RWPE2 (cell line): ENCODE results near the gene TPH2.
A peak's percentile ranks its signal among the peaks of the same experiment; 100 is the strongest.

Source experiments
- ATAC-seq: fragments of 200-7000 bp; cut with Tn5 transposase; 3 replicates; pipeline ENCODE4 v1.9.1; 2021; ENCODE audit warnings: low read depth
- DNase-seq: peaks from one replicate; pipeline ENCODE4 v3.0.0-alpha.2; 2020; ENCODE audit warnings: low spot score
- H3K27ac ChIP-seq: fragments of 450-650 bp; 2 replicates; pipeline ENCODE4 v1.5.1; 2017; ENCODE audit warnings: mild to moderate bottlenecking; ENCODE audit not compliant: poor library complexity, severe bottlenecking
- H3K27me3 ChIP-seq: fragments of 250-450 bp; sonication (Bioruptor Pico); 2 replicates; pipeline ENCODE4 v1.5.1; 2021; ENCODE audit warnings: mild to moderate bottlenecking, moderate library complexity; ENCODE audit not compliant: insufficient read depth, poor library complexity, severe bottlenecking
- H3K36me3 ChIP-seq: fragments of 250-450 bp; sonication (Bioruptor Pico); 2 replicates; pipeline ENCODE4 v1.5.1; 2020; ENCODE audit warnings: low read depth, mild to moderate bottlenecking, moderate library complexity
- H3K4me1 ChIP-seq: fragments of 250-450 bp; sonication (Bioruptor Pico); 2 replicates; pipeline ENCODE4 v1.5.1; 2021; ENCODE audit warnings: mild to moderate bottlenecking, moderate library complexity; ENCODE audit not compliant: insufficient read depth, poor library complexity, severe bottlenecking
- H3K4me3 ChIP-seq: fragments of 250-450 bp; sonication (Bioruptor Pico); 2 replicates; pipeline ENCODE4 v1.5.1; 2021; ENCODE audit warnings: mild to moderate bottlenecking, moderate library complexity; ENCODE audit not compliant: severe bottlenecking
- H3K9me3 ChIP-seq: fragments of 250-450 bp; sonication (Bioruptor Pico); 2 replicates; pipeline ENCODE4 v1.5.1; 2021; ENCODE audit warnings: mild to moderate bottlenecking, moderate library complexity; ENCODE audit not compliant: severe bottlenecking
- TF ChIP-seq, protein P1 (sequence below): fragments of 450-650 bp; IDR thresholded peaks from one replicate; pipeline ENCODE4 v1.5.1; 2017; ENCODE audit warnings: mild to moderate bottlenecking, moderate library complexity; ENCODE audit not compliant: poor library complexity, severe bottlenecking

Gene TPH2

DNA sequence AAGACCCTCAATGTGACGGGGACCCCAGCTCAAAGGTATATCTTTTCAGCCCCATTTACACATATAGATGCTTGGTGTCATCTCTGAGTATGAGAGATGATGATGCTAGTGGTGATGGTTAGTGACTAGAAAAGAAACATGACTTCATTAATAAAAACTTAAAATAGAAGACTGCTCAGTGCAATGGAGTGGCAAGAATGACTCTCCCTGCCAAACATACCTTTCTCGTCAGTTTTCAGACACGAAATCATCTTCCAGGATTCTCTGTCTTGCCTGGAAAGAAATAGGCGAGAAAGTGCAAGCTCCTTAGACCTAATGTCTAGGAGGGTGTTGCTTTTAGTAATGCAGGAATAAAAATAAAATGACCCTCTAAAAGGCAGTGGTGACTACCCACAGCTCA is 71.7 kb downstream of the TPH2 start:
- TF ChIP-seq, protein P1, sequence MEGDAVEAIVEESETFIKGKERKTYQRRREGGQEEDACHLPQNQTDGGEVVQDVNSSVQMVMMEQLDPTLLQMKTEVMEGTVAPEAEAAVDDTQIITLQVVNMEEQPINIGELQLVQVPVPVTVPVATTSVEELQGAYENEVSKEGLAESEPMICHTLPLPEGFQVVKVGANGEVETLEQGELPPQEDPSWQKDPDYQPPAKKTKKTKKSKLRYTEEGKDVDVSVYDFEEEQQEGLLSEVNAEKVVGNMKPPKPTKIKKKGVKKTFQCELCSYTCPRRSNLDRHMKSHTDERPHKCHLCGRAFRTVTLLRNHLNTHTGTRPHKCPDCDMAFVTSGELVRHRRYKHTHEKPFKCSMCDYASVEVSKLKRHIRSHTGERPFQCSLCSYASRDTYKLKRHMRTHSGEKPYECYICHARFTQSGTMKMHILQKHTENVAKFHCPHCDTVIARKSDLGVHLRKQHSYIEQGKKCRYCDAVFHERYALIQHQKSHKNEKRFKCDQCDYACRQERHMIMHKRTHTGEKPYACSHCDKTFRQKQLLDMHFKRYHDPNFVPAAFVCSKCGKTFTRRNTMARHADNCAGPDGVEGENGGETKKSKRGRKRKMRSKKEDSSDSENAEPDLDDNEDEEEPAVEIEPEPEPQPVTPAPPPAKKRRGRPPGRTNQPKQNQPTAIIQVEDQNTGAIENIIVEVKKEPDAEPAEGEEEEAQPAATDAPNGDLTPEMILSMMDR = no peak

DNA sequence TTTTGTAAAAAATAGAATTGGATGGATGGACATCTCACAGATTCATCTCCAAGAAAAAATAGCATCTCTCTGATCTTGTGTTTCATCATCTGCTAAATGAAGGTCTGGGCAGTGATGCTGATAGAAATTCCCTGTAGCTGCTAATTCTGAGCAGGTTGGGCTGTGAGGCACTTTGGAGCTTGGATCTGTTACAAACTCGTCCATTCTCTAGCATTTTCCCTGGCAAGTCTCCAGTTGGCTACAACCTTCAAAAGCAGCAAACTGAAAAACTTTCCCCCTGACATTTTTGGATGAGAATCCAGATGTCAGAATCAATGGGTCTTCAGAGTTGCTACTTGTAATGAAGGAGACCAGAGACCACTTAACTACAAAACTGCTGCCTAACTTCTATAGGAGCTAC is 72.7 kb downstream of the TPH2 start:
- peaks cover 4% of the 10 kb centered on the region for H3K27me3 ChIP-seq
- no peaks in the 10 kb centered on the region for H3K9me3 ChIP-seq
- ATAC-seq (no peak), DNase-seq (no peak)
- no peaks in the 10 kb centered on the region for H3K36me3 ChIP-seq
- H3K4me3 ChIP-seq = no peak overlapping the region
- TF ChIP-seq, protein P1 = no peak
- H3K27ac ChIP-seq = no peak overlapping the region
- no peaks in the 10 kb centered on the region for H3K4me1 ChIP-seq

More for the DNA sequence above, 71.7 kb downstream of the TPH2 start:
- DNase-seq (no peak), ATAC-seq (no peak)
- Histone ChIP-seq H3K27me3 (peaks cover 8% of the 10 kb centered on the region), H3K4me1 (no peaks in the 10 kb centered on the region), H3K4me3 (no peak overlapping the region), H3K36me3 (no peaks in the 10 kb centered on the region), H3K27ac (no peak overlapping the region), H3K9me3 (no peaks in the 10 kb centered on the region)

DNA sequence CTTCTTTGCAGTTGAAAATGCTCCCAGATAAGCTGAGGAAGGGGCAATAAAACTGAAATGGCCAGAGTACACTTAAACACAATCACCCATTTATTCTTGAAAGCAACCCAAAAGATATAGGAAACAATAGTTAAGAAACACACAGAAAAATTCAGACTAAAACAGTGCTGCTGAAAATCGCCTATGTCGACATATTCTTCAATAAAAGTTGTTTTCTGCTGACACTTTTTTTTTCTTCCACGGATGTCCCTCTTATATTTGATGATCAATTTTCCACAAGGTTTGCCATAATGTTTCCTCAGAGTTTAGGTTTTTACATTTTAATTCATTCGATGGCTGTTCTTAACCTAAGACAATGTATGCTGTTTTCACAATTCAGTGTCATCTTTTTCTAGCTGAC is 74.2 kb downstream of the TPH2 start:
- TF ChIP-seq, protein P1 = no peak
- H3K27ac ChIP-seq = no peak overlapping the region
- H3K27me3 ChIP-seq = peaks cover 5% of the 10 kb centered on the region
- no peaks in the 10 kb centered on the region for H3K36me3 ChIP-seq
- ATAC-seq (no peak), DNase-seq (no peak)
- H3K4me3 ChIP-seq = no peak overlapping the region
- H3K9me3 ChIP-seq = no peaks in the 10 kb centered on the region
- H3K4me1 ChIP-seq = no peaks in the 10 kb centered on the region

DNA sequence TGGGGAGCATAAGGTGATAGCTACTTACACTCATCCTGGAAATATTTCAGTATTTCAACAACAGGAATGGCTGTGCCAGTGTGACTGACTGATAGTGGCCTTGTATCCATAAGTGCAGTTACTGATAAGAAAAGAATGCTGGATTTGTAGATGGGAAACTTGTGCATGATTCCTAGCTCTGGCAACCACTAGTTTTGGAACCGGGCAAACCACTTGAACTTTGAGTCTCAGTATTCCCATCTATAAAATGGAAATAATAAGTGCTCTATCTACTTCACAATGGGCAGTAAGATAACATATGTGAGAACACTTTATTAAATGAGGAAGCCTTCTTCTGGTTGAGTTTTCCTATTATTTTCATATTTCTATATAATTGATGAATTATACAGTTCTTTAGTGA is 77.2 kb downstream of the TPH2 start:
- DNase-seq (no peak), ATAC-seq (no peak)
- TF ChIP-seq, protein P1 = no peak
- Histone ChIP-seq H3K36me3 (no peaks in the 10 kb centered on the region), H3K27ac (no peak overlapping the region), H3K27me3 (peaks cover 5% of the 10 kb centered on the region), H3K9me3 (no peaks in the 10 kb centered on the region), H3K4me3 (no peak overlapping the region), H3K4me1 (no peaks in the 10 kb centered on the region)

DNA sequence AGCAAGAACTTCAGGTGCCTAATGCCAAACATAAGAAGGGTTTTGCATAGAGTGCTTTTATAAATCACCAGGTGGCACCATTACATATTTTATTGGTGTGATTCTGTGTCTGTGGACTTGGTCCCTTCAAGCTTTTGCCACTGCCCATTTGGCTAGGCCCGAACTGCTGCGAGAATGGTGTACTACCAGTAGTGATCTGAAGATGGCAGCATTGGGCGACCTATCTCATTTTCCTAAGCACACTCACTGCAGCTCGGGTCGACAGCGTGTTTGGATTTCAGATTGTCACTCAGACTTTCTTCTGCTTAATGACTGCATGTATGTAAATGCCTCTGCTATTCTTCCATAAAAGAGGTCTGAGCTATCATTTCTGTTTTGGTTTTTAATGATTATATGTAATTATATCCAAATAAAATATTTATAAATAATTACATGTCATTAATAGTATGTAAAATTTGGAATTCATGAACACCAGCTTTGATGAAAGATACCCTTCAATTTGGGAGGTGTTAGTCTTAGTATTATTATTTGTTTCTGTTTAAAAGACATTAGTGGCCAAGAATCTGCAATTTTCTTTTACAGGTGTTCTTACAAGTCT is 78.5 kb downstream of the TPH2 start:
- ATAC-seq = peak; percentile 90
- H3K36me3 ChIP-seq = no peaks in the 10 kb centered on the region
- H3K9me3 ChIP-seq = no peaks in the 10 kb centered on the region
- H3K4me3 ChIP-seq = no peak overlapping the region
- H3K27me3 ChIP-seq = peaks cover 5% of the 10 kb centered on the region
- no peak overlapping the region for H3K27ac ChIP-seq
- no peaks in the 10 kb centered on the region for H3K4me1 ChIP-seq
- TF ChIP-seq, protein P1 = peak; percentile 77
- no peak for DNase-seq
